HG02759 (cell line): Measurements from ENCODE around the gene GYPC.

ENCODE experiments used
- ATAC-seq: cut with Tn5 transposase; IDR thresholded peaks from one replicate; pipeline ENCODE4 v1.9.1; 2021; ENCODE audit warnings: mild to moderate bottlenecking, moderate library complexity; ENCODE audit not compliant: unreplicated experiment

The GYPC gene

GRCh38 chr2:126649101-126649500, 6.9 kb upstream of the GYPC start:
- no peak for ATAC-seq

- ATAC-seq = no peak
Observed at GRCh38 chr2:126650994-126651393, 5.0 kb upstream of the GYPC start.

GRCh38 chr2:126652323-126652891, 3.6 kb upstream of the GYPC start:
- no peak for ATAC-seq

GRCh38 chr2:126653109-126653508, 2.8 kb upstream of the GYPC start:
- ATAC-seq = no peak

- ATAC-seq = no peak
Observed at GRCh38 chr2:126653761-126654160, 2.2 kb upstream of the GYPC start.

GRCh38 chr2:126655051-126655450, 907 bp upstream of the GYPC start:
- ATAC-seq = no peak

GRCh38 chr2:126656431-126657147, 631 bp downstream of the GYPC start:
- peak; percentile 32 for ATAC-seq

- ATAC-seq = peak; percentile 15
Observed at GRCh38 chr2:126657148-126657635, 1.2 kb downstream of the GYPC start.

GRCh38 chr2:126657636-126658318, 1.8 kb downstream of the GYPC start:
- ATAC-seq = peak; percentile 63

- peak; percentile 7 for ATAC-seq
Observed at GRCh38 chr2:126658319-126658904, 2.5 kb downstream of the GYPC start.

GRCh38 chr2:126658905-126659561, 3.1 kb downstream of the GYPC start:
- ATAC-seq = peak; percentile 40

- no peak for ATAC-seq
Observed at GRCh38 chr2:126659562-126660467, 3.9 kb downstream of the GYPC start.

- no peak for ATAC-seq
Observed at GRCh38 chr2:126660971-126661370, 5.0 kb downstream of the GYPC start.

GRCh38 chr2:126661702-126662500, 5.9 kb downstream of the GYPC start:
- ATAC-seq = no peak

- ATAC-seq = no peak
Observed at GRCh38 chr2:126662621-126663020, 6.7 kb downstream of the GYPC start.

GRCh38 chr2:126663184-126663963, 7.4 kb downstream of the GYPC start:
- ATAC-seq = no peak

- ATAC-seq = peak; percentile 69
Observed at GRCh38 chr2:126664234-126664633, 8.3 kb downstream of the GYPC start.

GRCh38 chr2:126664639-126665038, 8.7 kb downstream of the GYPC start:
- peak; percentile 32 for ATAC-seq
